Measurements from ENCODE around the gene ZNF749.
"Not testable (repeated sequence)": the region's sequence is repeated elsewhere in the genome, so short reads cannot be mapped to it uniquely, and the experiment has no call there.

ZNF749 gene

GRCh38 chr19:57473646-57474045 is 38.5 kb downstream of the ZNF749 start:
- no peak overlapping the region for H3K27ac ChIP-seq (ENCODE audit: low read depth, low read length)
- no peaks in the 10 kb centered on the region for H3K27me3 ChIP-seq (ENCODE audit: insufficient read depth, low read length)
- H3K4me3 ChIP-seq (ENCODE audit: low read length), result no peak overlapping the region
- no peaks in the 10 kb centered on the region for H3K4me1 ChIP-seq (ENCODE audit: insufficient read depth, low read length)
- H3K9me3 ChIP-seq (ENCODE audit: insufficient read depth, low read depth, low read length), result peaks cover 90% of the 10 kb centered on the region
- 100% methylated on average over 4 of the region's 4 CpGs for WGBS
- H3K9ac ChIP-seq (ENCODE audit: low read depth, low read length), result no peak overlapping the region
- H3K36me3 ChIP-seq (ENCODE audit: insufficient read depth, low read length), result peaks cover 55% of the 10 kb centered on the region

GRCh38 chr19:57477191-57478008 is 42.3 kb downstream of the ZNF749 start, which contains the start of gene ZNF772:
Gene ZNF772 (minus strand): TSS chr19:57477566. CDS start chr19:57477309, 257 bp downstream.
- Histone ChIP-seq H3K9ac (ENCODE audit: low read depth, low read length) (peak within 1 kb of the TSS; percentile 84), H3K4me3 (ENCODE audit: low read length) (peak within 1 kb of the TSS; percentile 80), H3K27ac (ENCODE audit: low read depth, low read length) (peak within 1 kb of the TSS; percentile 82), H3K27me3 (ENCODE audit: insufficient read depth, low read length) (0 out of 2 replicates have a peak, but pooled peaks cover 5% of the 10 kb centered on the region), H3K4me1 (ENCODE audit: insufficient read depth, low read length) (no peaks in the 10 kb centered on the region), H3K9me3 (ENCODE audit: insufficient read depth, low read depth, low read length) (peaks cover 65% of the 10 kb centered on the region), H3K36me3 (ENCODE audit: insufficient read depth, low read length) (peaks cover 38% of the 10 kb centered on the region)
- WGBS, result 11% methylated on average over 38 of the region's 38 CpGs

- H3K4me1 ChIP-seq (ENCODE audit: insufficient read depth, low read length); H3K9me3 ChIP-seq (ENCODE audit: insufficient read depth, low read depth, low read length); H3K27me3 ChIP-seq (ENCODE audit: insufficient read depth, low read length): not testable (repeated sequence)
- Histone ChIP-seq H3K27ac (ENCODE audit: low read depth, low read length) (peak within 1 kb of the TSS; percentile 66), H3K36me3 (ENCODE audit: insufficient read depth, low read length) (peaks cover 21% of the 10 kb centered on the region), H3K4me3 (ENCODE audit: low read length) (peak within 1 kb of the TSS; percentile 79), H3K9ac (ENCODE audit: low read depth, low read length) (peak within 1 kb of the TSS; percentile 90)
- WGBS, result 2% methylated on average over 53 of the region's 69 CpGs
Observed at GRCh38 chr19:57487477-57488298, 52.6 kb downstream of the ZNF749 start, which contains the start of gene ZNF419. Gene ZNF419 (plus strand): TSS chr19:57487750. CDS start chr19:57487951, 201 bp downstream.

GRCh38 chr19:57488299-57488644 is 53.1 kb downstream of the ZNF749 start:
- not testable (repeated sequence) for H3K27ac ChIP-seq (ENCODE audit: low read depth, low read length); H3K4me1 ChIP-seq (ENCODE audit: insufficient read depth, low read length); H3K9ac ChIP-seq (ENCODE audit: low read depth, low read length); H3K9me3 ChIP-seq (ENCODE audit: insufficient read depth, low read depth, low read length); H3K27me3 ChIP-seq (ENCODE audit: insufficient read depth, low read length)
- Histone ChIP-seq H3K36me3 (ENCODE audit: insufficient read depth, low read length) (peaks cover 27% of the 10 kb centered on the region), H3K4me3 (ENCODE audit: low read length) (peak overlapping the region; percentile 45)
- no CpG with 5 or more reads among the region's 1 CpG for WGBS

Data from HUES64 (cell line).